HUDEP-2 (cell line): Measurements from ENCODE around the gene SAMD8.

Experiments used
- DNase-seq, 76 experiments: peaks; one replicate each; lab custom pipeline; 2025; ENCODE audit not compliant: unreplicated experiment in 76 of 76; lab: John Stamatoyannopoulos, UW

Gene SAMD8

GRCh38 chr10:75084834-75085384 is 26.5 kb upstream of the SAMD8 start:
- no peak for DNase-seq

GRCh38 chr10:75086278-75086934 is 25.1 kb upstream of the SAMD8 start:
- no peak for DNase-seq

- DNase-seq, result no peak
Observed at GRCh38 chr10:75088640-75089039, 22.8 kb upstream of the SAMD8 start.

GRCh38 chr10:75089634-75090033 is 21.8 kb upstream of the SAMD8 start:
- DNase-seq, result no peak

- DNase-seq, result no peak
Observed at GRCh38 chr10:75091146-75091545, 20.3 kb upstream of the SAMD8 start.

- DNase-seq, result no peak
Observed at GRCh38 chr10:75094465-75094864, 17.0 kb upstream of the SAMD8 start.

- DNase-seq, result no peak
Observed at GRCh38 chr10:75095631-75096030, 15.8 kb upstream of the SAMD8 start.

- no peak for DNase-seq
Observed at GRCh38 chr10:75096749-75097148, 14.7 kb upstream of the SAMD8 start.

GRCh38 chr10:75097666-75098285 is 13.7 kb upstream of the SAMD8 start:
- peak in 1 of 76 experiments; percentile 6 for DNase-seq

GRCh38 chr10:75098902-75099673 is 12.4 kb upstream of the SAMD8 start:
- DNase-seq, result no peak

GRCh38 chr10:75099952-75100763 is 11.3 kb upstream of the SAMD8 start:
- peak in 63 of 76 experiments; percentile 8 to 80 (median 49) for DNase-seq

GRCh38 chr10:75100764-75101291 is 10.6 kb upstream of the SAMD8 start:
- DNase-seq, result no peak

GRCh38 chr10:75101416-75102251 is 9.8 kb upstream of the SAMD8 start:
- DNase-seq, result no peak

GRCh38 chr10:75102830-75103673 is 8.4 kb upstream of the SAMD8 start:
- no peak for DNase-seq

- DNase-seq, result no peak
Observed at GRCh38 chr10:75103881-75104686, 7.4 kb upstream of the SAMD8 start.

GRCh38 chr10:75104842-75105241 is 6.6 kb upstream of the SAMD8 start:
- no peak for DNase-seq

- DNase-seq, result no peak
Observed at GRCh38 chr10:75105576-75106197, 5.8 kb upstream of the SAMD8 start.
